Measurements from ENCODE around the gene IL33. TPM values are rescaled to one million over a fixed set of nuclear protein-coding genes. Genes with fewer than 3 reads are reported as not detected.

The IL33 gene
- total and polyA plus RNA-seq, 2 donors (not counting 1 experiment from before 2014, with no cell fraction given), result not detected

DNA sequence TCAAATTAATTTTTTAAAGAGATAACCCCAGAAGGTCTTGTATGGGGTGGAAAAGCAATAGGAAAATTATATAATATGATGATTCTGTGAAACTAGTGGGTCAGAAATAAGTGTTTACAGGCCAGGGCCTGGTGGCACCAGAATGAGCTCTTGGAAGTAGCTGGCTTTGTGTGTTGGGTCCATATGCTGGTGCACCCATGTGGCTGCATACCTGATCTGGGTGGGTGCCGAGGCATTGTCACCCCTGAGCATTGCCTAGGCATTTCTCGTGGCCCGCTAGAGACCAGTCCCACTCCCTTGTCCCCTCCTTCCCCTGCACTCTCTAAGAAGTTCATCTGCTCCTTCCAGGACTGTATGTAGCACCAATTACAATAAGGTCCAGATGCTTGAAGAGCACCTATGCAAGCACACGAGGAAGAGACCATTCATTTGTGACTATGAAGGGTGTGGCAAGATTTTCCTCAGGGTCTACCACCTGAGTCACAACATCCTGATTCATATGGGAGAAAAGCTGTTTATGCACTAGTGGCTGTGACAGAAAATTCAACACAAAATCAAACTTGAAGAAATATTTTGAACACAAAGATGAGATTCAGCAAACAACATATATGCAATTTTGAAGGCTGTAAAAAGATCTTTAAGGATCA, 19.8 kb upstream of the IL33 start:
- Mint-ChIP-seq H3K4me1 (no peaks in the 10 kb centered on the region), H3K4me3 (no peak overlapping the region), H3K27ac (no peak overlapping the region), H3K9me3 (ENCODE audit: insufficient read depth) (no peaks in the 10 kb centered on the region), H3K27me3 (peaks cover 42% of the 10 kb centered on the region)
- Histone ChIP-seq H4K20me1 (ENCODE audit: control insufficient read depth, insufficient read depth, low read length, poor library complexity, severe bottlenecking) (no peaks in the 10 kb centered on the region), H3K4me1 (ENCODE audit: control insufficient read depth in 2 of 2, insufficient read depth in 2 of 2, low read length in 2 of 2) (no peaks in the 10 kb centered on the region), H3K27ac (ENCODE audit: low read length in 2 of 2) (no peak overlapping the region), H3K4me2 (replicated peaks; ENCODE audit: low read depth, low read length, poor library complexity, severe bottlenecking) (no peak overlapping the region), H3K9ac (ENCODE audit: low read length) (no peak overlapping the region), H3K4me3 (ENCODE audit: control extremely low read depth in 1 of 5, extremely low read depth in 1 of 5, insufficient read depth in 1 of 5, low read depth in 2 of 5, low read length in 4 of 5) (no peak overlapping the region), H3K27me3 (replicated peaks in 1 of 4; ENCODE audit: control extremely low read depth in 1 of 4, control insufficient read depth in 3 of 4, insufficient read depth in 4 of 4, low read length in 3 of 4) (peaks cover 0 to 6% (median 0%) of the 10 kb centered on the region in 4 experiments), H3K36me3 (replicated peaks in 1 of 2; ENCODE audit: control extremely low read depth in 1 of 2, control insufficient read depth in 1 of 2, extremely low read depth in 1 of 2, insufficient read depth in 2 of 2, low read length in 1 of 2) (no peaks in the 10 kb centered on the region), H2AFZ (ENCODE audit: insufficient read depth, low read depth, low read length, poor library complexity, severe bottlenecking) (no peak overlapping the region), H3K79me2 (ENCODE audit: control insufficient read depth, insufficient read depth, low read length) (no peaks in the 10 kb centered on the region), H3K9me3 (ENCODE audit: control extremely low read depth in 1 of 3, control insufficient read depth in 2 of 3, insufficient read depth in 1 of 3, low read length in 2 of 3) (no peaks in the 10 kb centered on the region)
- no peak for TF ChIP-seq CTCF (IDR thresholded peaks at IDR 0.05)
- no peak for TF ChIP-seq EZH2 (IDR thresholded peaks at IDR 0.05; ENCODE audit: borderline replicate concordance, insufficient read depth, low read depth, low read length, poor library complexity, severe bottlenecking)
- intact Hi-C loops (cut with micrococcal nuclease), result no loop called here
- 87% methylated on average over 3 of the region's 4 CpGs for whole genome bisulfite sequencing (ENCODE audit: insufficient coverage)
- POLR2A ChIA-PET, result no interaction called here
- CTCF ChIA-PET, result no interaction called here
- no peak for ATAC-seq (ENCODE audit: low read depth)
- DNase-seq, result no peak

DNA sequence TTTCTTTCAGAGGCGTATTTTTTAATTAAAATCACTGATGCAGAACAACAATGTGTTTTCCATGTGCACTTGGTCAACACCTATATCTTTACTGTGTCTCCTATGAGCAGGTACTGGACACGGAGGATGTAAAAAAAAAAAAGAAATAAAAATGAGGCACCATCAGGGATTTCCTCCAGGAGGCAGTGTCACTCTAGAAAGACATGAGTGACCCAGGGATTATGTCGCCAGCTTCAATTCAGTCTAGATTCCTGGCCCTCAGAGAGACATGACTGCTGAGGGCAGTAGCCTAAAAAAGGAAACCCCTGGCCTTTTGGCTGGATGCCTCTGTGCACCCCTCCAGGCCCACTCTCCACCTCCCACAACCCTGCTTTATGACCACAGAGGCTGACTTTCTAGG, 18.3 kb upstream of the IL33 start:
- Histone ChIP-seq H3K79me2 (ENCODE audit: control insufficient read depth, insufficient read depth, low read length) (no peaks in the 10 kb centered on the region), H3K4me2 (replicated peaks; ENCODE audit: low read depth, low read length, poor library complexity, severe bottlenecking) (no peak overlapping the region), H3K9ac (ENCODE audit: low read length) (no peak overlapping the region), H3K36me3 (replicated peaks in 1 of 2; ENCODE audit: control extremely low read depth in 1 of 2, control insufficient read depth in 1 of 2, extremely low read depth in 1 of 2, insufficient read depth in 2 of 2, low read length in 1 of 2) (no peaks in the 10 kb centered on the region), H4K20me1 (ENCODE audit: control insufficient read depth, insufficient read depth, low read length, poor library complexity, severe bottlenecking) (no peaks in the 10 kb centered on the region), H3K4me1 (ENCODE audit: control insufficient read depth in 2 of 2, insufficient read depth in 2 of 2, low read length in 2 of 2) (no peaks in the 10 kb centered on the region), H3K27ac (ENCODE audit: low read length in 2 of 2) (no peak overlapping the region), H3K4me3 (ENCODE audit: control extremely low read depth in 1 of 5, extremely low read depth in 1 of 5, insufficient read depth in 1 of 5, low read depth in 2 of 5, low read length in 4 of 5) (no peak overlapping the region), H2AFZ (ENCODE audit: insufficient read depth, low read depth, low read length, poor library complexity, severe bottlenecking) (no peak overlapping the region), H3K9me3 (ENCODE audit: control extremely low read depth in 1 of 3, control insufficient read depth in 2 of 3, insufficient read depth in 1 of 3, low read length in 2 of 3) (no peaks in the 10 kb centered on the region), H3K27me3 (replicated peaks in 1 of 4; ENCODE audit: control extremely low read depth in 1 of 4, control insufficient read depth in 3 of 4, insufficient read depth in 4 of 4, low read length in 3 of 4) (peaks cover 0 to 1% (median 0%) of the 10 kb centered on the region in 4 experiments)
- Mint-ChIP-seq H3K4me1 (no peaks in the 10 kb centered on the region), H3K27me3 (peaks cover 44% of the 10 kb centered on the region), H3K4me3 (no peak overlapping the region), H3K27ac (no peak overlapping the region), H3K9me3 (ENCODE audit: insufficient read depth) (no peaks in the 10 kb centered on the region)
- intact Hi-C loops (cut with micrococcal nuclease), result no loop called here
- ChIA-PET CTCF (interaction anchor here (1.1 kb wide), 1 partner anchor 109 kb away, joined by 4 read pairs; no protein-coding TSS in a partner anchor), POLR2A (no interaction called here)
- DNase-seq (peak; percentile 3), ATAC-seq (ENCODE audit: low read depth) (no peak)
- WGBS (ENCODE audit: insufficient coverage), result 67% methylated on average over 3 of the region's 3 CpGs
- no peak for TF ChIP-seq EZH2 (IDR thresholded peaks at IDR 0.05; ENCODE audit: borderline replicate concordance, insufficient read depth, low read depth, low read length, poor library complexity, severe bottlenecking)
- TF ChIP-seq CTCF (IDR thresholded peaks at IDR 0.05), result no peak

Measured in B cell (primary cell).